Hepatocyte (in vitro differentiated cells): ENCODE measurements around the gene DLG2. TPM values are rescaled to one million over a fixed set of nuclear protein-coding genes. Genes with fewer than 3 reads are reported as not detected.
A peak's percentile ranks its signal among the peaks of the same experiment; 100 is the strongest.

Source experiments
- DNase-seq: peaks from one replicate; pipeline ENCODE4 v3.0.0-alpha.2; 2016; ENCODE audit warnings: low spot score
- H2AFZ ChIP-seq: fragments of 200-600 bp; sonication (generic); 2 replicates; pipeline ENCODE4 v1.6.0; 2016; ENCODE audit warnings: antibody characterized with exemption, mild to moderate bottlenecking
- H3K27ac ChIP-seq: fragments of 200-600 bp; sonication (generic); 2 replicates; pipeline ENCODE4 v1.5.1; 2016; ENCODE audit warnings: mild to moderate bottlenecking
- H3K27me3 ChIP-seq: fragments of 200-600 bp; sonication (generic); 2 replicates; pipeline ENCODE4 v1.6.1; 2016
- H3K36me3 ChIP-seq: fragments of 200-600 bp; sonication (generic); replicated peaks from 2 replicates; pipeline ENCODE4 v1.5.1; 2016; ENCODE audit warnings: low read depth; ENCODE audit not compliant: insufficient read depth
- H3K4me1 ChIP-seq: fragments of 200-600 bp; sonication (generic); 2 replicates; pipeline ENCODE4 v1.5.1; 2016; ENCODE audit warnings: mild to moderate bottlenecking, moderate library complexity; ENCODE audit not compliant: insufficient read depth
- H3K4me2 ChIP-seq: fragments of 200-600 bp; sonication (generic); 2 replicates; pipeline ENCODE4 v1.6.0; 2016
- H3K4me3 ChIP-seq: fragments of 200-600 bp; sonication (generic); 2 replicates; pipeline ENCODE4 v1.5.1; 2016; ENCODE audit warnings: mild to moderate bottlenecking
- H3K79me2 ChIP-seq: fragments of 200-600 bp; sonication (generic); 2 replicates; pipeline ENCODE4 v1.6.0; 2017; ENCODE audit warnings: mild to moderate bottlenecking
- H3K9me2 ChIP-seq: fragments of 200-600 bp; sonication (generic); replicated peaks from 2 replicates; pipeline ENCODE4 v1.6.0; 2017; ENCODE audit warnings: mild to moderate bottlenecking; ENCODE audit not compliant: insufficient read depth
- H3K9me3 ChIP-seq: fragments of 200-600 bp; sonication (generic); 2 replicates; pipeline ENCODE4 v1.5.1; 2016; ENCODE audit warnings: low read depth, mild to moderate bottlenecking
- H4K20me1 ChIP-seq: fragments of 200-600 bp; sonication (generic); 2 replicates; pipeline ENCODE4 v1.6.0; 2016; ENCODE audit warnings: mild to moderate bottlenecking; ENCODE audit not compliant: insufficient read depth, poor library complexity, severe bottlenecking
- CTCF ChIP-seq: fragments of 200-600 bp; sonication (generic); IDR thresholded peaks from 2 replicates; pipeline ENCODE4 v1.5.1; 2016; ENCODE audit warnings: antibody characterized with exemption, mild to moderate bottlenecking; ENCODE audit not compliant: poor library complexity
- EZH2 ChIP-seq: fragments of 200-600 bp; sonication (generic); IDR thresholded peaks from 2 replicates; pipeline ENCODE4 v1.6.1; 2016; ENCODE audit warnings: antibody characterized with exemption, mild to moderate bottlenecking, borderline replicate concordance
- EZH2phosphoT487 ChIP-seq: fragments of 200-600 bp; sonication (generic); IDR thresholded peaks from one replicate; pipeline ENCODE4 v1.6.1; 2018; ENCODE audit warnings: antibody characterized with exemption, mild to moderate bottlenecking, low read depth, moderate library complexity; ENCODE audit not compliant: unreplicated experiment, severe bottlenecking
- WGBS: methylation state at CpG from one replicate; pipeline ENCODE4 v1.1.6; 2016; ENCODE audit warnings: low lambda C conversion rate; ENCODE audit errors: missing lambda C conversion rate; 5-methylcytosine and 5-hydroxymethylcytosine counted together
- polyA plus RNA-seq: library from polyadenylated mRNA; unstranded; fragments of >200 nt; fragmentation: Nextera tagmentation; extraction: Ambion mirVana; gene quantifications from 2 replicates; pipeline ENCODE4 v1.2.1, GENCODE V29; 2016
- total RNA-seq: library from RNA; depleted of rRNA; stranded (reverse); fragments of >200 nt; gene quantifications from 2 replicates; pipeline ENCODE4 v1.2.3, GENCODE V29; 2014

The DLG2 gene
- total and polyA plus RNA-seq, 2 experiments from 2014 or later: 2.6 to 6.8 TPM

- H3K27ac ChIP-seq: no peak overlapping the region
- H3K4me2 ChIP-seq: no peak overlapping the region
- no peaks in the 10 kb centered on the region for H3K9me3 ChIP-seq
- no peaks in the 10 kb centered on the region for H3K79me2 ChIP-seq
- H3K4me3 ChIP-seq: no peak overlapping the region
- H4K20me1 ChIP-seq: no peaks in the 10 kb centered on the region
- H3K36me3 ChIP-seq: no peaks in the 10 kb centered on the region
- peaks cover 15% of the 10 kb centered on the region for H3K4me1 ChIP-seq
- no peak for DNase-seq
- WGBS: 97% methylated on average over 4 of the region's 4 CpGs
- no peaks in the 10 kb centered on the region for H3K9me2 ChIP-seq
- TF ChIP-seq CTCF (no peak), EZH2phosphoT487 (no peak), EZH2 (no peak)
- no peak overlapping the region for H2AFZ ChIP-seq
- H3K27me3 ChIP-seq: no peaks in the 10 kb centered on the region
Observed at GRCh38 chr11:83663988-83664387, 1963.2 kb downstream of the DLG2 start.

- Histone ChIP-seq H2AFZ (no peak overlapping the region), H3K27me3 (no peaks in the 10 kb centered on the region), H3K36me3 (no peaks in the 10 kb centered on the region), H3K79me2 (no peaks in the 10 kb centered on the region), H3K4me1 (peaks cover 15% of the 10 kb centered on the region), H3K4me2 (no peak overlapping the region), H3K9me3 (no peaks in the 10 kb centered on the region), H3K27ac (no peak overlapping the region), H3K4me3 (no peak overlapping the region), H4K20me1 (no peaks in the 10 kb centered on the region), H3K9me2 (no peaks in the 10 kb centered on the region)
- no peak for DNase-seq
- no peak for TF ChIP-seq EZH2phosphoT487
- no peak for TF ChIP-seq EZH2
- TF ChIP-seq CTCF: no peak
- 92% methylated on average over 3 of the region's 3 CpGs for WGBS
Observed at GRCh38 chr11:83663446-83663845, 1963.7 kb downstream of the DLG2 start.

GRCh38 chr11:83662494-83662893 is 1964.7 kb downstream of the DLG2 start:
- H3K27me3 ChIP-seq: no peaks in the 10 kb centered on the region
- H3K4me1 ChIP-seq: peaks cover 15% of the 10 kb centered on the region
- H3K4me3 ChIP-seq: no peak overlapping the region
- no peak for TF ChIP-seq EZH2
- TF ChIP-seq EZH2phosphoT487: no peak
- no peak for TF ChIP-seq CTCF
- WGBS: 97% methylated on average over 1 of the region's 1 CpG
- no peak for DNase-seq
- H3K9me2 ChIP-seq: no peaks in the 10 kb centered on the region
- no peaks in the 10 kb centered on the region for H4K20me1 ChIP-seq
- H3K27ac ChIP-seq: no peak overlapping the region
- H3K4me2 ChIP-seq: peak overlapping the region; percentile 24
- H2AFZ ChIP-seq: no peak overlapping the region
- no peaks in the 10 kb centered on the region for H3K79me2 ChIP-seq
- H3K36me3 ChIP-seq: no peaks in the 10 kb centered on the region
- no peaks in the 10 kb centered on the region for H3K9me3 ChIP-seq
